MV-4-11 (cell line): ENCODE results near the gene NEK4.

Source experiments
- DNase-seq: peaks from one replicate; lab custom pipeline; 2025; lab: John Stamatoyannopoulos, UW

NEK4 gene

GRCh38 chr3:52770496-52771333, at the start of gene NEK4:
NEK4 (minus strand) TSS chr3:52770940; CDS start chr3:52770746, 194 bp downstream.
- DNase-seq, result peak; percentile 95

DNA sequence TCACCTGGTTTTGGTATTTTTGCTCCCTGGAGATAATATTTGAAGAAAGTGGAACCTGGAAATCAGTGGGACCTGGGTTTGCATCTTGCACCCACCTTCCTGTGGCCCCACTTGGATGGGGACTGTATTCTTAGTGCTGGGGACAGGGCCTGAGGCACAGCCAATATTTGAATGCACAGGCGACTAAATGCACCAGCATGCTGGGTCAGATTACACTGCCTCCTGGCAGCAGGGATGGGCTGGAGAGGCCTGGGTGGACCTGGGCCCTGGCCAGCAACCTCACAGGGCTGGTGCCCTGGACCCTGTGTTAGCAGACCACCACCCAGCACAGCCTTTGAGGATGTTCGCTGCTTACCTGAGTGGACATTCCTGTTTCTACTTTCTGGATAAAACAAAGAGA, 49.2 kb upstream of the NEK4 start:
- DNase-seq, result no peak

GRCh38 chr3:52817860-52818259, 47.1 kb upstream of the NEK4 start:
- DNase-seq, result no peak

GRCh38 chr3:52817221-52817620, 46.5 kb upstream of the NEK4 start:
- DNase-seq, result no peak

- DNase-seq, result no peak
Observed at GRCh38 chr3:52816654-52817053, 45.9 kb upstream of the NEK4 start.

- no peak for DNase-seq
Observed at GRCh38 chr3:52816199-52816598, 45.5 kb upstream of the NEK4 start.

- no peak for DNase-seq
Observed at GRCh38 chr3:52813810-52814209, 43.1 kb upstream of the NEK4 start.

GRCh38 chr3:52811452-52812011, 40.8 kb upstream of the NEK4 start:
- DNase-seq, result no peak

DNA sequence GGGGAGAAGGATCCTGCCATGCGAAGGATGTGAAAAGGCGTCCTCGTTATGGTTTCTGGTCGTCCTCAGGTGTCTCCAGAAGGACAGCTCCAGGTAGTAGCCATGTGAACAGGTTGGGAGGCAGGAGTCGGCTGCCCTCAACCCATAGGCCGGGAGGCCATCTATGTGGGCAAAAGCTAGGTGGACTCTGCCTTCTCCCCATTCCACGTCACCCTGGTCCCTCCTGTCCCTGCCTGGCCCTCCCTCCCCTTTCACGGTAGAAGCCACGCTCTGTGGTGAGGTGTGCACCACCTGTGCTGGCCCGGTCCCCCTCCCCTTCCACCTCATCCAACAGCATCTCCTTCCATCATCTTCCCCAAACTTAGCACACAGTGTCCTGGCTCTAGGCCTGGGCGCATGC, 40.2 kb upstream of the NEK4 start:
- DNase-seq, result no peak

- no peak for DNase-seq
Observed at GRCh38 chr3:52809662-52810377, 39.1 kb upstream of the NEK4 start.

- no peak for DNase-seq
Observed at GRCh38 chr3:52809149-52809548, 38.4 kb upstream of the NEK4 start.

DNA sequence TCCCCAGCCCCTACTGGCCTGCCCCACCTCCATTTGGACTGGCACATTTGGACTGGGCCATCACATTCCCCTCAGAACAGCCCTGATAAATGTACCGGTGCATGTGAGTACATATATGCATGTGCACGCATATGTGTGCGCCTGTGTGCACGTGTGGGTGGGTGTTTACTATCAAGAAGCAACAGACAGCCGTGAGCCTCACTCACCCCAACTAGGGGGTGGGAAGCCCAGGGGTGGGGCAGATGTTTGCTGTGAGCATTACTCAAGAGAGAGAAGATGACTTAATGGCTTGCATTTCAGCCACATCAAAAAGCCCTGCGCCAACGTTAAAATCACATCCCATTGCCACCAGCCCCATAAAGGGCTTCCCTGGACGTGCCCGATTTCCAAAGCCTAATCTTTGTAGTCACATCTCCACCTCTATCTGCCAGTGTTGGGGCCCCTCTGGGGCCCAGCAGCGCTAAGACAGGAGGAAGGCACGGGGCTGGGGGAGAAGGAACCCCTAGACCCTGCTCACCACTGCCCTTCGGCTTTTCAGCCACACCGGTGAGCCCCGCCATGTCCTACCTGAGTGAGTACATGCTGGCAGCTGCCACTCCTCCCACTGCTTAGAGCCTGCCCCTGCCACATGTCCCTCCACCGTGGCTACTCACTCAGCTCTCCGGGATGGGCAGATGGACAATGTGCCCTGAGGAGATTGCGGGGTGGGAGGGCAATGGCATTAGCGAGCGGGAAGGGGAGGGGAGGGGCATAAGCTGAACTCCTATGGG, 34.7 kb upstream of the NEK4 start:
- DNase-seq, result no peak

DNA sequence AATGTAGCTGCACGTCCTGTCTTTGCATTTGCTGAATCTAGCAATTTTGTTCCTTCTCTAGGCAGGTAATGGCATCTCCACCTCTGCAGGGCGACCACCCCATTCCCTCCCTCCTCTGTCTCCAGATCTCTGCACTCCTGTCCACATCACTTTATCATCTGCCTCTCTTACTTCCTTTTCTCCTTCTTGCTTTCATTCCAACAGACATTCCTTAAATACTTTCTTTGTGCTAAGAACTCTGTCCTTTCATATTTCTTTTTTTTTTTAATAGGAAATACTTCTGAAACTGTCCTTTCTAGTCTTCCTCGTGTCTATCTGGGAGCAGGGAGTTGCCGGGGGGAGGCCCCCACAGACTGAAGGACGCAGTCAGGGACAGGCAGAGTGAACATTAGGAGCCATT, 31.1 kb upstream of the NEK4 start:
- DNase-seq, result no peak

- no peak for DNase-seq
Observed at GRCh38 chr3:52800079-52800478, 29.3 kb upstream of the NEK4 start.

- DNase-seq, result no peak
Observed at GRCh38 chr3:52798978-52799476, 28.3 kb upstream of the NEK4 start.

DNA sequence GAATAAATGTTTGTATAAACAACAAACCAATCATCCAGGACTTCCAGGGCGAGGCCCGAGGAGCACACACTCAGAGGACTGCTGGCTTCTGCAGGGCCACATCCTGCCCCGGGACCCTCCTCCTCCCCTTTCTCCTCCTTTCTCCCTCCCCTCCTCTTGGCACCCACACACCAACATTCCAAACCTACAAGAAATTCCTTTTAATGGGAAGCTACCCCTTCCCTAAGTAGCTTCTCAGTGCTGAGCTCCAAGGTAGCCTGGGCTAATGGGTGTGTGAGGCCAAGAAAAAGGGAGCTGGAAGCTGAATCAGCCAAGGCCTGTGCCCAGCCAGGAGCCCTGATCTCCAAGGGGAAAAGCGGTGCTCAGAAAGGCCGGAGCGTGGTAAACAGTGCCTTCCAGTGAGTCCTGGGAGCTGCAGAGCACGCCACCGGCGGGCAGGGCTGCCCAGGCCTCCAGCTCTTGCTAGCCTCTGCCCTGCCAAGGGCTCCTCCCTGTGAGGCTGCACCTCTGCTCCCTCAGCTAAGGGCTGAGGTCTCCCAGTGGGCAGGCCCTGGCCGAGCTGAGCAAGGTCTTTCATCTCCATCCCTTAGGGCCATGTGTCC, 27.7 kb upstream of the NEK4 start:
- DNase-seq, result no peak

DNA sequence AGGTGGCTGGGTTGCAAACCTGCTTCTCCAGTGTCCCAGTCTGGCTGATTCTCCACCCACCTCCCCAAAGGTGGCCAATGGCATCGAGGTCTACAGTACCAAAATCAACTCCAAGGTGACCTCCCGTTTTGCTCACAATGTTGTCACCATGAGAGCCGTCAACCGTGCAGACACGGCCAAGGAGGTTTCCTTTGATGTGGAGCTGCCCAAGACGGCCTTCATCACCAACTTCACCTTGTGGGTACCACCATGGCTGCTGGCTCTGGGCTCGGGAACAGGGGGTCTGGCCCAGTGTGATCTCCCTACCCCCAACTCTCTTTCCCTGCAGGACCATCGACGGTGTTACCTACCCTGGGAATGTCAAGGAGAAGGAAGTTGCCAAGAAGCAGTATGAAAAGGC, 25.7 kb upstream of the NEK4 start:
- no peak for DNase-seq

DNA sequence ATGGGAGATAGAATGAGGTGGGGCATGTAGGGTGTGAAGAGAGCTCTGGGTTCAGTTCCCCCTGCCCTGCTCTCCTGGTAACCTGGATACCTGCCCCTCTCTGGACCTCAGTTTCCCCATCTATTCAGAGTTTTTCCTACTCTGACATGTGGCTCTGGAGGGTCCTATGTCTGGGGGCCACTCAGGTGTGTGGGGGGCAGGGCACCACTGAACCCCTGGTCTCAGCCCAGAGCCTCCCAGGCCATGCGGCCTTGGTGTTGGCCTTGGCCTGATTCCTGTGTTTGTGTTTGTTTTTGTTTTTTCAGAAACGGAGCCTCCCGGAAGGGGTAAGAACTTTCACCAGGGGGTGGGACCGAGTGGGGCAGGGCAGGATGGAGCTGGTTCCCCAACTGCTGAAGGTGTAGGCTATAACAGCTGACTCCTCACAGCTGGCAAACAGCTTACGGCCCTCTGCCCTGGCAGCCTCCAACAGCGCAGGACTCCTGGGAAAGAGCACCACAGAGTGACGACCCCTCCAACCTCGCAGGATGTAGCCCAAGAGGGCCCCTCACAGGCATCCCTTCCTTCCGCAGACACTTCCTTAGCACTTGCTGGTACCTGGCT, 24.7 kb upstream of the NEK4 start:
- no peak for DNase-seq

DNA sequence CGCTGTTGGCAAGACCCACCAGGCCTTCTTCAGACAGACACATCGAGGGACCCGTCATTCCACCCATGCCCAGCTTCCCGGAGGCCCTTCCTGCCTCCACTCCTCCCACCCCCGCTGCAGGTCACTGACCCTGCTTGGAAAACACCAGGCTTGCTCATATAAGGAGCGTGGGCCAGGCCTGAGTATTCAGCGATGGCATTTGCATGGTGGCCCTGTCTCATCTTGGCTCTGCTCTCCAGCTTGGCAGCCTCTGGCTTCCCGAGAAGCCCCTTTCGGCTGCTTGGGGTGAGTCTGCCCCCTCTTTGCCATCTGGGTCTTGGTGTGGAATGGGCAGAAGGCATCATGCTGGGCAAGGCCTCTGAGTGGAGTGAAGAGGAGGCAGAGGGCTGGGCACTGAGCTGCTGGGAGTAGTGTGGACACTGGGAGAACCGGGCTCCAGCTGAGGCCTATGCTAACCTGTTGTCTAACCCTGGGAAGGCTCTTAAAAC, 23.9 kb upstream of the NEK4 start, which contains the start of gene ITIH3:
Gene ITIH3, plus strand, starts transcription at position 185 of the 488 bp plus-strand sequence. Its CDS starts 8 bp downstream, at position 193.
- no peak for DNase-seq

GRCh38 chr3:52793702-52794611, 23.2 kb upstream of the NEK4 start:
- no peak for DNase-seq
